Mesendoderm (in vitro differentiated cells): ENCODE measurements around the gene ZBTB18.

Experiments
- DNase-seq: peaks from one replicate; pipeline ENCODE4 v3.0.0; 2013
- H2AK5ac ChIP-seq: 2 replicates; pipeline ENCODE4 v1.6.1; 2013; ENCODE audit warnings: low read length, inconsistent platforms
- H2BK120ac ChIP-seq: 2 replicates; pipeline ENCODE4 v1.6.1; 2013; ENCODE audit warnings: low read depth, mild to moderate bottlenecking, low read length, moderate library complexity, mixed read lengths
- H2BK15ac ChIP-seq: replicated peaks from 2 replicates; pipeline ENCODE4 v1.6.1; 2013; ENCODE audit warnings: low read depth, mild to moderate bottlenecking, moderate library complexity
- H2BK5ac ChIP-seq: 2 replicates; pipeline ENCODE4 v1.6.1; 2013; ENCODE audit warnings: low read length, inconsistent platforms
- H3K18ac ChIP-seq: 2 replicates; pipeline ENCODE4 v1.6.1; 2013; ENCODE audit warnings: mild to moderate bottlenecking, low read length, mixed read lengths
- H3K23ac ChIP-seq: one replicate; pipeline ENCODE4 v1.6.1; 2013; ENCODE audit warnings: low read length
- H3K27ac ChIP-seq: 2 replicates; pipeline ENCODE4 v1.5.1; 2013; ENCODE audit warnings: low read depth, mild to moderate bottlenecking, inconsistent platforms, low read length, moderate library complexity
- H3K27me3 ChIP-seq: 2 replicates; pipeline ENCODE4 v1.6.1; 2013; ENCODE audit warnings: low read length, control low read depth, mild to moderate bottlenecking, inconsistent platforms; ENCODE audit not compliant: insufficient read depth, poor library complexity
- H3K36me3 ChIP-seq: 2 replicates; pipeline ENCODE4 v1.6.1; 2013; ENCODE audit warnings: low read length, inconsistent platforms; ENCODE audit not compliant: control insufficient read depth, insufficient read depth
- H3K4ac ChIP-seq: one replicate; pipeline ENCODE4 v1.6.1; 2013; ENCODE audit warnings: low read depth, mild to moderate bottlenecking, low read length, moderate library complexity
- H3K4me1 ChIP-seq: 2 replicates; pipeline ENCODE4 v1.6.1; 2013; ENCODE audit warnings: low read depth, low read length, inconsistent platforms; ENCODE audit not compliant: control insufficient read depth
- H3K4me2 ChIP-seq: 2 replicates; pipeline ENCODE4 v1.6.1; 2013; ENCODE audit warnings: low read length
- H3K4me3 ChIP-seq: 2 replicates; pipeline ENCODE4 v1.5.1; 2013; ENCODE audit warnings: mild to moderate bottlenecking, low read length
- H3K56ac ChIP-seq: one replicate; pipeline ENCODE4 v1.6.1; 2013; ENCODE audit warnings: low read length
- H3K79me1 ChIP-seq: 2 replicates; pipeline ENCODE4 v1.6.1; 2013; ENCODE audit warnings: low read length, inconsistent platforms
- H3K79me2 ChIP-seq: 2 replicates; pipeline ENCODE4 v1.6.1; 2013; ENCODE audit warnings: mild to moderate bottlenecking, low read length; ENCODE audit not compliant: control insufficient read depth, insufficient read depth
- H3K9ac ChIP-seq: 2 replicates; pipeline ENCODE4 v1.6.1; 2013; ENCODE audit warnings: low read length, inconsistent platforms
- H4K5ac ChIP-seq: one replicate; pipeline ENCODE4 v1.6.1; 2013; ENCODE audit warnings: low read length
- H4K8ac ChIP-seq: one replicate; pipeline ENCODE4 v1.6.1; 2013; ENCODE audit warnings: low read depth, mild to moderate bottlenecking, control low read depth, low read length, moderate library complexity
- WGBS: extraction: QIAGEN DNeasy Blood & Tissue Kit; methylation state at CpG from one replicate; pipeline ENCODE4 v1.1.7; 2013; ENCODE audit warnings: low lambda C conversion rate, missing lambda C conversion rate; ENCODE audit not compliant: insufficient coverage; ENCODE audit errors: extremely low coverage; 5-methylcytosine and 5-hydroxymethylcytosine counted together

The ZBTB18 gene

DNA sequence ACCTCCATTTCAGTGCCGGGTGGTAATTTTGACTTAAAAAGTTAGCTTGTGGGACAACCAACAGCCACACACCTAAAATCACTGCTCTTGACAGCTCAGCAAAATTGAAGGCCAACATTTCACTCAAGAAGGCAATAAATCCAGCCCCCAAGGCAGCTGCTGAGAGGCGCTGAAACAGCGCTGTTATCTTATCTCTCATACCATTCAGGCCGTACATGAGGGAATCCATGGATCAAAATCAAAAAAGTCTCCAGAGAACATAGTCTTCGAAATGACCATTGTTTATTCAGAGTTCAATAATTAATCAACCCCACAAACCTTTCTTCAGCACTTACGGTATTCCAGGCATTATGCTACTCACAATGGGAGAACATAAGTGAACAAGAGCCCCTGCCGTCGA lies 38.5 kb downstream of the ZBTB18 start:
- Histone ChIP-seq H3K18ac (no peak overlapping the region), H3K79me1 (no peaks in the 10 kb centered on the region), H3K4ac (no peak overlapping the region), H2BK15ac (no peak overlapping the region), H3K56ac (no peak overlapping the region), H2AK5ac (no peak overlapping the region), H3K4me2 (no peak overlapping the region), H3K27ac (no peak overlapping the region), H3K79me2 (no peaks in the 10 kb centered on the region), H3K4me3 (no peak overlapping the region), H3K36me3 (no peaks in the 10 kb centered on the region), H3K27me3 (no peaks in the 10 kb centered on the region), H2BK120ac (no peak overlapping the region), H3K4me1 (no peaks in the 10 kb centered on the region), H3K23ac (no peak overlapping the region), H2BK5ac (no peak overlapping the region), H4K8ac (no peak overlapping the region), H4K5ac (no peak overlapping the region), H3K9ac (no peak overlapping the region)
- WGBS: no CpG with 5 or more reads among the region's 8 CpGs
- DNase-seq: no peak

DNA sequence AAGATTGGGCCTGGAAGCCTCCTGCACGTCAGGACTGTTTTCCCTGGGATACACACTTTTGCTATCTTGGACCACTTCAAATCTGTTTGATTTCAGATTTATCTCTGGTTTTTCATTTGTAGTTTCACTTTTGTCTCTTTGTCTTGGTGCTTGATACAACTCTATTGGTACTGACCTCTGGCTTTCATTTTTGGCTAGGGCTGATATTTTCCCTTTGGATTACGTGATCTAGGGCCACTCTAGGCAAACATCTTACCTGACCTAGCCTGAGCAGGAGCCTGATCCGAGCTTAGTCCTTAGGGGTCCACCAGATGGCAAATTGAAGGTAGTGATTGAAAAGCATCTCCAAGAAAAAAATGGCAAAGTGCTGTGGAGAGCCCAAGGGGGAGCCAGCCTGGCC lies 39.6 kb downstream of the ZBTB18 start:
- H3K79me1 ChIP-seq: no peaks in the 10 kb centered on the region
- no peak overlapping the region for H2BK15ac ChIP-seq
- H3K23ac ChIP-seq: no peak overlapping the region
- H2AK5ac ChIP-seq: no peak overlapping the region
- WGBS: no CpG with 5 or more reads among the region's 3 CpGs
- H3K56ac ChIP-seq: no peak overlapping the region
- no peak overlapping the region for H3K4me2 ChIP-seq
- no peak overlapping the region for H2BK120ac ChIP-seq
- no peak overlapping the region for H3K27ac ChIP-seq
- no peak overlapping the region for H3K4ac ChIP-seq
- H4K5ac ChIP-seq: no peak overlapping the region
- H3K18ac ChIP-seq: no peak overlapping the region
- no peaks in the 10 kb centered on the region for H3K79me2 ChIP-seq
- no peak overlapping the region for H3K9ac ChIP-seq
- H3K4me1 ChIP-seq: no peaks in the 10 kb centered on the region
- DNase-seq: no peak
- no peak overlapping the region for H3K4me3 ChIP-seq
- no peaks in the 10 kb centered on the region for H3K36me3 ChIP-seq
- no peaks in the 10 kb centered on the region for H3K27me3 ChIP-seq
- H4K8ac ChIP-seq: no peak overlapping the region
- no peak overlapping the region for H2BK5ac ChIP-seq

DNA sequence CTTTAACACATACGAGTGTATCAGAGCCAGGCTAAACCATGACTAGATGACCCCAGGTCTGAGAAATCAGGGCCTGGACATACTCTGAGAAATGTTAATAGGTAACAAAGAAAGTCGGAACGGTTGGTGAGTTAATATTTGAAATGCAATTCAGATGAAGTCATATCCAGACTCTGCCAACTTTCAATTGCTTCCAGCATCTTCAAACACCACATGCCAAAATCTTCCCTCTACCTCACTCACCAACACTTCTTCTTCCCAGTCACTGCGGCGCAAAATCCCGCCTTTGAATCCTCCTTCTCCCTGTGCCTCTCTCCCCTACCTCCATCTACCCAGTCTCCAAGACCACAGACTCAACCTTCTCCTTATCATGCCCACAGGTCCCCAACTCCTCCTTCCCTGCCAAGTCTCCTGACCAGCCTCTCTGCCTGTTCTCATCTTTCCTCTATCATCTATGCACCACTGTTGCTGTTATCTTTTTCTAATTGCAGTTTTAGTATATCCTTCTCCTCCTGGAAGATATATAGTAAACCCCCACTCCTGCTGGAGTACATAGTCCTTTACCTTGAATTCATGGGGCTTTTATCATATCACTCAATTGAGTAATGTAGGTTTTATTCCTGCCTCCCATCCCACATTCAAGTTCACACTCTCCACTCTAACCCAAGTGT lies 41.3 kb downstream of the ZBTB18 start:
- no peak overlapping the region for H2BK15ac ChIP-seq

DNA sequence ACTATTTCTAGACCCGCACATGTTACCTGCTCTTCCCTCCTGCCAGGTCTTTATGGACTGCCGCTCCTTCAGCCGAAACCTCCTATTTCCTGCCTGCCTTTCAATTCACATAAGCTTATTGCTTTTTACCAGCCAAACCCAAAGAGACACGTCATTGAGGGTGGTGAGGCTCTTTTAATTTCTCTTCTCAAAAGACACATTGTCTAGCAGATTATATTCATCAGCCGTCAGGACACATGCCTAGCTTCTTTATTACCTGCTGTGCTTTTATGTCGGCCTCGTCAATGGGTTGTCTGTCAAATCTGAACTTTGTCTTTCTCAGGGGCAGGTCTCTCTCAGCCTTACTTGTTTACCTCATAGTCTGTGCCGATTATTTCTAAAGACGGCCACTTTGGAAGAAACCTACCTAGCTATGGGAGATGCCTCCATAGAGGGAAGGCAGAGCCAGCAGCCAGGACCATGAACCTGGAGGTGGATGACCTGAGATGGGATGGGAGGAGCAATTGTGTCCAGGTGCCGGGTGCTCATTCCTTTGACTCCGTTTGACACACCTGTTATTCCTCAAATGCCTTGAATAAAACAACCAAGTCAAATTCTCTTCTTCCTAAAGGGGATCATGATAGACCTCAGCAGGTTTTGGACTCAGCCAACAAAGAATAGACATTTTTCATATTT lies 42.0 kb downstream of the ZBTB18 start:
- Histone ChIP-seq H3K23ac (no peak overlapping the region), H4K8ac (no peak overlapping the region), H3K56ac (no peak overlapping the region), H3K36me3 (no peaks in the 10 kb centered on the region), H3K27ac (no peak overlapping the region), H3K4me1 (no peaks in the 10 kb centered on the region), H2BK120ac (no peak overlapping the region), H2BK15ac (no peak overlapping the region), H2AK5ac (no peak overlapping the region), H3K79me2 (no peaks in the 10 kb centered on the region), H3K4me2 (no peak overlapping the region), H3K18ac (no peak overlapping the region), H4K5ac (no peak overlapping the region), H2BK5ac (no peak overlapping the region), H3K4me3 (no peak overlapping the region), H3K4ac (no peak overlapping the region), H3K79me1 (no peaks in the 10 kb centered on the region), H3K9ac (no peak overlapping the region), H3K27me3 (no peaks in the 10 kb centered on the region)
- no CpG with 5 or more reads among the region's 11 CpGs for WGBS
- no peak for DNase-seq

More for the DNA sequence above, 41.3 kb downstream of the ZBTB18 start:
- no peak overlapping the region for H3K56ac ChIP-seq
- no peak overlapping the region for H2AK5ac ChIP-seq
- H3K4ac ChIP-seq: no peak overlapping the region
- no peaks in the 10 kb centered on the region for H3K4me1 ChIP-seq
- H3K4me2 ChIP-seq: no peak overlapping the region
- H3K4me3 ChIP-seq: no peak overlapping the region
- no peak overlapping the region for H3K27ac ChIP-seq
- H3K27me3 ChIP-seq: no peaks in the 10 kb centered on the region
- H3K18ac ChIP-seq: no peak overlapping the region
- no peaks in the 10 kb centered on the region for H3K79me2 ChIP-seq
- WGBS: 100% methylated on average over 2 of the region's 6 CpGs
- no peak overlapping the region for H3K9ac ChIP-seq
- no peak overlapping the region for H2BK120ac ChIP-seq
- no peaks in the 10 kb centered on the region for H3K36me3 ChIP-seq
- no peak overlapping the region for H2BK5ac ChIP-seq
- H4K8ac ChIP-seq: no peak overlapping the region
- no peaks in the 10 kb centered on the region for H3K79me1 ChIP-seq
- H3K23ac ChIP-seq: no peak overlapping the region
- no peak overlapping the region for H4K5ac ChIP-seq
- DNase-seq: no peak

DNA sequence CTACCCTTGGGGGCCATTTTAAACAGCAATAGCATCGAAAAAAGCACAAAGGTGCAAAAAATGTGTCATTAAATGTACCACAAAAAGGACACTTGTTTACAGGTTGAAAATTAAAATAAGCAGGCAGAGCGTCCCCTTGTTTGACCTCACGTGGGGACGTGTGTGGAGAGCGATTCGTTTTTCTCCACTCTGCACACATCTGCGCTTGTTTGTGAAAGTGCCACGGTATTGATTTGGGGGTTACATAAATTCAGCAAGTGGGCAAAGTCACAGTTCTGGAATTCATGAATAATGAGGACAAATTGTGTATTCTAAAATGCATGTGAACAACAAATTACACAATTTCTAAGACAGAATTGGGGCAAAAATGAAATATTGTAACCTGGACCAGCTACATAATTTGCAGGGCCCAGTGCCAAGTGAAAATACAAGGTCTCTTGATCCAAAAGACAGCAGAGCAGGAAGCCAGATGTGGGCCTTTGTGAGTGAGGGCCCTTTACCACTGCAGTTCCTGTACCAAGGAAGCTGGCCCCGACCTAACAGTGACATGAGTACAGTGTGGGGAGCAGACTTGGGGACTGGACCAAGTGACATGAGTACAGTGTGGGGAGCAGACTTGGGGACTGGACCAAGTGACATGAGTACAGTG lies 43.9 kb downstream of the ZBTB18 start:
- Histone ChIP-seq H3K27me3 (no peaks in the 10 kb centered on the region), H3K56ac (no peak overlapping the region), H3K23ac (no peak overlapping the region), H3K18ac (no peak overlapping the region), H3K79me2 (no peaks in the 10 kb centered on the region), H4K5ac (no peak overlapping the region), H3K9ac (no peak overlapping the region), H4K8ac (no peak overlapping the region), H2AK5ac (no peak overlapping the region), H3K4me3 (no peak overlapping the region), H2BK5ac (no peak overlapping the region), H3K27ac (no peak overlapping the region), H3K4me1 (no peaks in the 10 kb centered on the region), H3K4ac (no peak overlapping the region), H3K79me1 (no peaks in the 10 kb centered on the region), H2BK15ac (no peak overlapping the region), H2BK120ac (no peak overlapping the region), H3K4me2 (no peak overlapping the region), H3K36me3 (no peaks in the 10 kb centered on the region)
- DNase-seq: no peak
- WGBS: no CpG with 5 or more reads among the region's 9 CpGs
